Spinal cord (tissue), 10 donors: ENCODE results near the gene GNAZ. TPM values are rescaled to one million over a fixed set of nuclear protein-coding genes. Genes with fewer than 3 reads are reported as not detected.

Experiments
- DNase-seq, 6 donors: peaks; one replicate each; pipeline versions ENCODE4 v3.0.0 to v3.0.0-alpha.2; 2013 to 2015; ENCODE audit warnings: low spot score in 6 of 6, low read depth in 4 of 6
- H3K27ac ChIP-seq: one replicate; pipeline ENCODE4 v1.5.1; 2013; ENCODE audit warnings: low read depth, low read length, control low read depth
- H3K27me3 ChIP-seq: one replicate; pipeline ENCODE4 v1.6.1; 2013; ENCODE audit warnings: low read length; ENCODE audit not compliant: control insufficient read depth, insufficient read depth
- H3K36me3 ChIP-seq: one replicate; pipeline ENCODE4 v1.6.1; 2013; ENCODE audit warnings: low read length; ENCODE audit not compliant: control insufficient read depth, insufficient read depth
- H3K4me1 ChIP-seq: one replicate; pipeline ENCODE4 v1.6.1; 2013; ENCODE audit warnings: low read length; ENCODE audit not compliant: control insufficient read depth, insufficient read depth
- H3K4me3 ChIP-seq: one replicate; pipeline ENCODE4 v1.5.1; 2013; ENCODE audit warnings: low read depth, low read length, control low read depth
- H3K9me3 ChIP-seq: one replicate; pipeline ENCODE4 v1.6.1; 2013; ENCODE audit warnings: low read length; ENCODE audit not compliant: control insufficient read depth, insufficient read depth
- WGBS: methylation state at CpG from one replicate; pipeline ENCODE4 v1.1.5; 2013; ENCODE audit warnings: missing lambda C conversion rate; ENCODE audit not compliant: insufficient coverage; 5-methylcytosine and 5-hydroxymethylcytosine counted together
- polyA plus RNA-seq, 2 donors: library from polyadenylated mRNA; unstranded; fragments of 120-200 nt; gene quantifications; one replicate each; pipeline ENCODE4 v1.2.1, GENCODE V29; 2013; ENCODE audit not compliant: insufficient read length in 2 of 2
- small RNA-seq: library from RNA; depleted of rRNA; stranded (forward); fragments of <200 nt; gene quantifications from one replicate; pipeline ENCODE3, GENCODE V24; 2014; ENCODE audit warnings: low replicate concordance
- total RNA-seq, 2 donors: library from RNA; depleted of rRNA in 1 of 2; stranded (reverse); fragments of 120-200 nt in 1 of 2; fragments of >200 nt in 1 of 2; gene quantifications; one replicate each; pipeline versions ENCODE4 v1.2.3 to v1.2.4, GENCODE V29; 2013 to 2014
- donor health status: healthy.

The GNAZ gene
- total and polyA plus RNA-seq, 4 donors: 33.3 to 77.9 (median 59.0) TPM

GRCh38 chr22:23166841-23167616 is 96.7 kb downstream of the GNAZ start:
- Histone ChIP-seq H3K27me3 (no peaks in the 10 kb centered on the region), H3K27ac (no peak overlapping the region), H3K36me3 (peaks cover 9% of the 10 kb centered on the region), H3K9me3 (no peaks in the 10 kb centered on the region), H3K4me3 (no peak overlapping the region), H3K4me1 (peaks cover 37% of the 10 kb centered on the region)
- DNase-seq: no peak
- WGBS: 74% methylated on average over 9 of the region's 10 CpGs

GRCh38 chr22:23168391-23169042 is 98.2 kb downstream of the GNAZ start:
- no peaks in the 10 kb centered on the region for H3K27me3 ChIP-seq
- WGBS: 90% methylated on average over 9 of the region's 9 CpGs
- H3K4me1 ChIP-seq: peaks cover 22% of the 10 kb centered on the region
- peak in 1 of 6 donors; percentile 54 for DNase-seq
- no peak overlapping the region for H3K27ac ChIP-seq
- no peaks in the 10 kb centered on the region for H3K9me3 ChIP-seq
- H3K36me3 ChIP-seq: peaks cover 9% of the 10 kb centered on the region
- H3K4me3 ChIP-seq: no peak overlapping the region

GRCh38 chr22:23169043-23169406 is 98.7 kb downstream of the GNAZ start:
- no peak overlapping the region for H3K4me3 ChIP-seq
- WGBS: 94% methylated on average over 4 of the region's 4 CpGs
- H3K4me1 ChIP-seq: peaks cover 17% of the 10 kb centered on the region
- H3K27me3 ChIP-seq: no peaks in the 10 kb centered on the region
- no peak overlapping the region for H3K27ac ChIP-seq
- peaks cover 9% of the 10 kb centered on the region for H3K36me3 ChIP-seq
- DNase-seq: no peak
- H3K9me3 ChIP-seq: no peaks in the 10 kb centered on the region

Small RNA genes within 50 kb of the gene (small RNA-seq; reads per million reads assigned to genes)
- gene RF00017 (not detected), gene RF00066 (not detected)

Other genes starting within 250 kb of the GNAZ start
- gene IGLL5, start 182.7 kb upstream of the GNAZ start, total RNA-seq: under 1 TPM in 1 of 2 donors, not detected in 1; 0.99 TPM
- gene IGLL5, start 182.7 kb upstream of the GNAZ start, polyA plus RNA-seq: not detected
- 1 to 10 TPM; 3.9 to 4.0 TPM for gene RSPH14, start 71.5 kb downstream of the GNAZ start, total RNA-seq
- 10 to 100 TPM in 1 of 2 donors, 1 to 10 TPM in 1; 7.9 to 11.6 TPM for gene RSPH14, start 71.5 kb downstream of the GNAZ start, polyA plus RNA-seq
- 10 to 100 TPM in 1 of 2 donors, 1 to 10 TPM in 1; 5.4 to 12.2 TPM for gene RAB36, start 75.0 kb downstream of the GNAZ start, total RNA-seq
- 10 to 100 TPM; 14.5 to 15.1 TPM for gene RAB36, start 75.0 kb downstream of the GNAZ start, polyA plus RNA-seq
- 10 to 100 TPM; 30.4 to 57.3 TPM for gene BCR, start 110.0 kb downstream of the GNAZ start, total RNA-seq
- 10 to 100 TPM; 81.9 to 88.1 TPM for gene BCR, start 110.0 kb downstream of the GNAZ start, polyA plus RNA-seq